ENCODE data around the gene ADISSP. TPM values are rescaled to one million over a fixed set of nuclear protein-coding genes. Genes with fewer than 3 reads are reported as not detected.

Gene ADISSP
- polyA plus RNA-seq, 6 donors from 2014 or later, result 17.3 to 24.9 (median 20.8) TPM

GRCh38 chr20:3803289-3803688 lies 35.7 kb upstream of the ADISSP start:
- peaks cover 48 to 64% (median 62%) of the 10 kb centered on the region in 3 donors for H3K4me1 Mint-ChIP-seq
- peak overlapping the region in 2 of 6 donors; percentile 91 for H3K27ac Mint-ChIP-seq
- H3K36me3 Mint-ChIP-seq, result peaks cover 25 to 34% of the 10 kb centered on the region in 2 donors
- no peak for DNase-seq
- H3K27me3 Mint-ChIP-seq, result no peaks in the 10 kb centered on the region
- H3K9me3 Mint-ChIP-seq, result peaks cover 0 to 2% (median 0%) of the 10 kb centered on the region in 7 donors
- ATAC-seq (ENCODE audit: low read depth in 2 of 2), result no peak
- peak overlapping the region in 1 of 8 donors; percentile 56 for H3K4me3 Mint-ChIP-seq

- ATAC-seq (ENCODE audit: low read depth in 2 of 2), result no peak
- Mint-ChIP-seq H3K27ac (peak overlapping the region; percentile 54 to 91 (median 89)), H3K27me3 (no peaks in the 10 kb centered on the region), H3K36me3 (peaks cover 25 to 34% of the 10 kb centered on the region in 2 donors), H3K4me1 (peaks cover 54 to 70% (median 68%) of the 10 kb centered on the region in 3 donors), H3K4me3 (peak overlapping the region in 6 of 8 donors; percentile 40 to 85 (median 52)), H3K9me3 (peaks cover 0 to 2% (median 0%) of the 10 kb centered on the region in 7 donors)
- no peak for DNase-seq
Measured at GRCh38 chr20:3802524-3803239, 35.1 kb upstream of the ADISSP start.

GRCh38 chr20:3801846-3802245 lies 34.3 kb upstream of the ADISSP start:
- ATAC-seq (ENCODE audit: low read depth in 2 of 2), result no peak
- DNase-seq, result no peak
- H3K27me3 Mint-ChIP-seq, result no peaks in the 10 kb centered on the region
- peaks cover 62 to 74% (median 71%) of the 10 kb centered on the region in 3 donors for H3K4me1 Mint-ChIP-seq
- H3K27ac Mint-ChIP-seq, result peak overlapping the region in 4 of 6 donors; percentile 44 to 91 (median 80)
- H3K4me3 Mint-ChIP-seq, result peak overlapping the region in 1 of 8 donors; percentile 44
- peaks cover 25 to 34% of the 10 kb centered on the region in 2 donors for H3K36me3 Mint-ChIP-seq
- H3K9me3 Mint-ChIP-seq, result peaks cover 0 to 2% (median 0%) of the 10 kb centered on the region in 7 donors

- peaks cover 0 to 2% (median 0%) of the 10 kb centered on the region in 7 donors for H3K9me3 Mint-ChIP-seq
- peak overlapping the region in 5 of 6 donors; percentile 37 to 98 (median 49) for H3K27ac Mint-ChIP-seq
- ATAC-seq (ENCODE audit: low read depth in 2 of 2) (no peak), DNase-seq (no peak)
- H3K4me1 Mint-ChIP-seq, result peaks cover 65 to 77% (median 74%) of the 10 kb centered on the region in 3 donors
- H3K4me3 Mint-ChIP-seq, result peak overlapping the region in 2 of 8 donors; percentile 20 to 85
- H3K36me3 Mint-ChIP-seq, result peaks cover 25 to 34% of the 10 kb centered on the region in 2 donors
- no peaks in the 10 kb centered on the region for H3K27me3 Mint-ChIP-seq
Measured at GRCh38 chr20:3801299-3801698, 33.7 kb upstream of the ADISSP start.

GRCh38 chr20:3800878-3801260 lies 33.3 kb upstream of the ADISSP start:
- Mint-ChIP-seq H3K4me1 (peaks cover 65 to 78% (median 75%) of the 10 kb centered on the region in 3 donors), H3K9me3 (peaks cover 0 to 2% (median 0%) of the 10 kb centered on the region in 7 donors), H3K27me3 (no peaks in the 10 kb centered on the region), H3K36me3 (peaks cover 25 to 34% of the 10 kb centered on the region in 2 donors), H3K4me3 (peak overlapping the region in 2 of 8 donors; percentile 37 to 85), H3K27ac (peak overlapping the region in 3 of 6 donors; percentile 49 to 98 (median 91))
- DNase-seq (no peak), ATAC-seq (ENCODE audit: low read depth in 2 of 2) (no peak)

GRCh38 chr20:3800256-3800877 lies 32.8 kb upstream of the ADISSP start:
- H3K9me3 Mint-ChIP-seq, result peaks cover 0 to 2% (median 0%) of the 10 kb centered on the region in 7 donors
- H3K4me3 Mint-ChIP-seq, result peak overlapping the region; percentile 75 to 95 (median 90)
- H3K36me3 Mint-ChIP-seq, result peaks cover 21 to 31% of the 10 kb centered on the region in 2 donors
- H3K27me3 Mint-ChIP-seq, result no peaks in the 10 kb centered on the region
- ATAC-seq (ENCODE audit: low read depth in 2 of 2) (no peak), DNase-seq (no peak)
- H3K27ac Mint-ChIP-seq, result peak overlapping the region in 5 of 6 donors; percentile 91 to 100 (median 98)
- H3K4me1 Mint-ChIP-seq, result peaks cover 66 to 80% (median 79%) of the 10 kb centered on the region in 3 donors

- ATAC-seq (ENCODE audit: low read depth in 2 of 2), result no peak
- Mint-ChIP-seq H3K36me3 (peaks cover 13 to 18% of the 10 kb centered on the region in 2 donors), H3K4me3 (peak overlapping the region; percentile 52 to 95 (median 87)), H3K4me1 (peaks cover 59 to 79% (median 76%) of the 10 kb centered on the region in 3 donors), H3K9me3 (peaks cover 0 to 3% (median 0%) of the 10 kb centered on the region in 7 donors), H3K27me3 (no peaks in the 10 kb centered on the region), H3K27ac (peak overlapping the region; percentile 91 to 100 (median 98))
- no peak for DNase-seq
Measured at GRCh38 chr20:3798908-3799248, 31.3 kb upstream of the ADISSP start.

GRCh38 chr20:3798373-3798768 lies 30.8 kb upstream of the ADISSP start:
- H3K4me1 Mint-ChIP-seq, result peaks cover 54 to 74% (median 71%) of the 10 kb centered on the region in 3 donors
- H3K36me3 Mint-ChIP-seq, result peaks cover 8 to 13% of the 10 kb centered on the region in 2 donors
- peak overlapping the region; percentile 75 to 95 (median 90) for H3K4me3 Mint-ChIP-seq

GRCh38 chr20:3797592-3798372 lies 30.2 kb upstream of the ADISSP start:
- peaks cover 5 to 8% of the 10 kb centered on the region in 2 donors for H3K36me3 Mint-ChIP-seq
- DNase-seq, result no peak
- H3K4me1 Mint-ChIP-seq, result peaks cover 50 to 69% (median 66%) of the 10 kb centered on the region in 3 donors
- H3K27me3 Mint-ChIP-seq, result no peaks in the 10 kb centered on the region
- peaks cover 0 to 3% (median 0%) of the 10 kb centered on the region in 7 donors for H3K9me3 Mint-ChIP-seq
- peak overlapping the region; percentile 75 to 95 (median 90) for H3K4me3 Mint-ChIP-seq
- ATAC-seq (ENCODE audit: low read depth in 2 of 2), result no peak
- peak overlapping the region; percentile 74 to 100 (median 98) for H3K27ac Mint-ChIP-seq

More at GRCh38 chr20:3798373-3798768, 30.8 kb upstream of the ADISSP start:
- Mint-ChIP-seq H3K27ac (peak overlapping the region; percentile 74 to 100 (median 98)), H3K9me3 (peaks cover 0 to 3% (median 0%) of the 10 kb centered on the region in 7 donors), H3K27me3 (no peaks in the 10 kb centered on the region)
- DNase-seq (no peak), ATAC-seq (ENCODE audit: low read depth in 2 of 2) (no peak)

- Mint-ChIP-seq H3K9me3 (peaks cover 0 to 3% (median 0%) of the 10 kb centered on the region in 7 donors), H3K27ac (peak overlapping the region in 5 of 6 donors; percentile 70 to 100 (median 91)), H3K36me3 (peaks cover 0 to 2% of the 10 kb centered on the region in 2 donors), H3K4me3 (peak overlapping the region; percentile 75 to 95 (median 90)), H3K27me3 (no peaks in the 10 kb centered on the region), H3K4me1 (peaks cover 44 to 63% (median 61%) of the 10 kb centered on the region in 3 donors)
- DNase-seq (no peak), ATAC-seq (ENCODE audit: low read depth in 2 of 2) (no peak)
Measured at GRCh38 chr20:3797226-3797545, 29.6 kb upstream of the ADISSP start.

GRCh38 chr20:3796477-3797225 lies 29.1 kb upstream of the ADISSP start:
- Mint-ChIP-seq H3K4me3 (peak overlapping the region; percentile 84 to 95 (median 92)), H3K27me3 (no peaks in the 10 kb centered on the region), H3K27ac (peak overlapping the region in 4 of 6 donors; percentile 27 to 98 (median 78)), H3K4me1 (peaks cover 43 to 62% (median 61%) of the 10 kb centered on the region in 3 donors), H3K9me3 (peaks cover 0 to 3% (median 0%) of the 10 kb centered on the region in 7 donors), H3K36me3 (no peaks in the 10 kb centered on the region)
- ATAC-seq (ENCODE audit: low read depth in 2 of 2) (no peak), DNase-seq (no peak)
